ENCODE measurements around the gene TPM4. TPM values are rescaled to one million over a fixed set of nuclear protein-coding genes. Genes with fewer than 3 reads are reported as not detected.
A peak's percentile ranks its signal among the peaks of the same experiment; 100 is the strongest.
"Not testable (repeated sequence)": the region's sequence is repeated elsewhere in the genome, so short reads cannot be mapped to it uniquely, and the experiment has no call there.

The TPM4 gene
- polyA plus RNA-seq, 4 donors: 135 to 238 (median 159) TPM

DNA sequence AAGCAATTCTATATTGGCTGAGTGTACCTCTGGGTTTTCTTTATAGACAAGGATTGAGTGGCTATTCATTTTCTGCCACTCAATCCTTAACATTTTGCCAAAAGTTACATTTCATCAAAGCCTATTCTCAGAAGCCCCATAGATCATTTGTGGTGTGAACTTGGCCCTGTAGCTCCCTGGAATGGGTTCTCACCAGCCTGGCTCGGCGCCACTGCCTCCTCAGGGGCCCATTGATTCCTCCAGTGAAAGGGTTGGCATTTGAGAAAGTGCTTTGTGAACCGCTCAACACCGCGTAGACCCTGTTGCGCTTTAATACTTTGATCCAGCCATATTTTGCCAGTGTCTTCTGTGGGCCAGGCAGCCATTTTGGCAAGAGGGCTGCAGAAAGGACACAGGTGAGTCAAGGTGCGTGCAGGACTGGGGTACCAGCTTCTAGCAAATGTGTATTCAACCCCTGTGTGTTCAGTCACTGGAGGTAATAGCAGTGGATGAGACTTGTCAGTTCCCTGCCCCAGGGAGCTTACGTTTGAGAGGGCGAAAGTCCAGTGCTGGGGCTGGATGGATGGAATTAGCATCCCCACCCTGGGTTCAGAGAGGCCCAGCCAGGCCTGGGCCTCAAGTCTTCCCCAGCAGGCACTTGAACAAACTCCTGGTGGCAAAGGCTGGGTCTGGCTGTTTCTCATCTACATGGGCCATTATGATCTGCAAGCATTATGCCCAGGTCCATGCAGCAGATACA lies 39.2 kb downstream of the TPM4 start:
- FAIRE-seq (no peak), DNase-seq (peak; percentile 83 to 84)
- Histone ChIP-seq H3K36me3 (ENCODE audit: control insufficient read depth in 3 of 3, insufficient read depth in 2 of 3, low read depth in 1 of 3, low read length in 3 of 3) (peaks cover 0 to 59% (median 5%) of the 10 kb centered on the region in 3 donors), H3K4me1 (ENCODE audit: control insufficient read depth in 3 of 3, insufficient read depth in 2 of 3, low read depth in 1 of 3, low read length in 2 of 3) (peaks cover 7 to 73% (median 13%) of the 10 kb centered on the region in 3 donors), H3K4me3 (ENCODE audit: low read depth in 1 of 3, low read length in 3 of 3) (no peak overlapping the region), H3K27me3 (ENCODE audit: control insufficient read depth in 3 of 3, insufficient read depth in 3 of 3, low read length in 3 of 3) (no peaks in the 10 kb centered on the region), H3K9me3 (ENCODE audit: control insufficient read depth in 2 of 2, insufficient read depth in 1 of 2, low read depth in 1 of 2, low read length in 1 of 2) (no peaks in the 10 kb centered on the region), H3K27ac (ENCODE audit: low read depth in 1 of 3, low read length in 2 of 3) (peak overlapping the region; percentile 28 to 94 (median 66))
- 66 to 79% (median 73%) methylated on average over 9 of the region's 9 CpGs for WGBS, 3 donors

DNA sequence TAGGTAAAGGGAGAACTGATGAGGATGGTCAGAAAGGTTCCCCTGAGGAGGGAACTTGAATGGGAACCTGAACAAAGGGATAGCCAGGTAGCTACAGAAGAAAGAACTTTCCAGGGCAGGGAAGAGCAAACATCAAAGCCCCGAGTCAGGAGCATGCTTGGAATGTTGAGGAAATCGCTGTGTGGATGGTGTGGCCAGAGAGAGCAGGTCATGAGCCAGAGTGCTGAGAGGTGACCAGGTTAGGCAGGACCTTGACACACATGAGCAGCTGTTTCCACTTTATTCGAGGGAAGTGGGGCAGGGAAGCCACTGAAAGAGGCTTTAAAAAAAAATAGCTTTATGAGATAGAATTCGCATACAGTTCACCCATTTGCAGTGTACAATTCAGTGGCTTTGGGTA lies 39.8 kb downstream of the TPM4 start:
- H3K27me3 ChIP-seq (ENCODE audit: control insufficient read depth in 3 of 3, insufficient read depth in 3 of 3, low read length in 3 of 3): no peaks in the 10 kb centered on the region
- 51 to 67% (median 67%) methylated on average over 4 of the region's 4 CpGs for WGBS, 3 donors
- no peak overlapping the region for H3K4me3 ChIP-seq (ENCODE audit: low read depth in 1 of 3, low read length in 3 of 3)
- peaks cover 2 to 65% (median 5%) of the 10 kb centered on the region in 3 donors for H3K36me3 ChIP-seq (ENCODE audit: control insufficient read depth in 3 of 3, insufficient read depth in 2 of 3, low read depth in 1 of 3, low read length in 3 of 3)
- H3K27ac ChIP-seq (ENCODE audit: low read depth in 1 of 3, low read length in 2 of 3): peak overlapping the region in 2 of 3 donors; percentile 5 to 94
- no peaks in the 10 kb centered on the region for H3K9me3 ChIP-seq (ENCODE audit: control insufficient read depth in 2 of 2, insufficient read depth in 1 of 2, low read depth in 1 of 2, low read length in 1 of 2)
- no peak for DNase-seq
- FAIRE-seq: no peak
- H3K4me1 ChIP-seq (ENCODE audit: control insufficient read depth in 3 of 3, insufficient read depth in 2 of 3, low read depth in 1 of 3, low read length in 2 of 3): peaks cover 7 to 68% (median 13%) of the 10 kb centered on the region in 3 donors

DNA sequence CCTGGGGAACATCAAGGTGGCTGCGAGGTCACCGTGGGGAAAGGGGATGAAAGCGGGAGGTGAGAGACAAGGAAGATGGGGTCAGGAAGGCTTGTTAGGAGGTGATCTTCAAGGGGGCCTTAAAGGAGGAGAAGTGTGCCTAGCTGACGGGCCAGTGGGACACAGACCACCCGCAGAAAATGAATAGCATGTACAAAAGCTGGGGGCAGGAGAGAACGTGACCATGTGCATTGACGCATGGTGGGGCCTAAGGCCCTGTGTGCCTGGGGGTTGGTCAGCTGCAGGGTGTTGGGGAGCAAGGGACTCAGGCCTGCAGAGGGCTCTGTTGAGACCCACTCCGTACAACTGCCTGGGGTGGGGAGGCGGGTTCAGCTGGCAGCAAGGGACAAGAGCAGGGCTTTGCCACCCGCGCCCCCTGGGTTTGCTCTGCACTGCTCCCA lies 41.3 kb downstream of the TPM4 start:
- FAIRE-seq: no peak
- peaks cover 7 to 78% (median 16%) of the 10 kb centered on the region in 3 donors for H3K36me3 ChIP-seq (ENCODE audit: control insufficient read depth in 3 of 3, insufficient read depth in 2 of 3, low read depth in 1 of 3, low read length in 3 of 3)
- H3K4me1 ChIP-seq (ENCODE audit: control insufficient read depth in 3 of 3, insufficient read depth in 2 of 3, low read depth in 1 of 3, low read length in 2 of 3): peaks cover 7 to 61% (median 13%) of the 10 kb centered on the region in 3 donors
- WGBS, 3 donors: 79 to 93% (median 89%) methylated on average over 11 of the region's 11 CpGs
- no peaks in the 10 kb centered on the region for H3K27me3 ChIP-seq (ENCODE audit: control insufficient read depth in 3 of 3, insufficient read depth in 3 of 3, low read length in 3 of 3)
- no peak for DNase-seq
- H3K27ac ChIP-seq (ENCODE audit: low read depth in 1 of 3, low read length in 2 of 3): peak overlapping the region in 2 of 3 donors; percentile 89 to 94
- no peak overlapping the region for H3K4me3 ChIP-seq (ENCODE audit: low read depth in 1 of 3, low read length in 3 of 3)
- H3K9me3 ChIP-seq (ENCODE audit: control insufficient read depth in 2 of 2, insufficient read depth in 1 of 2, low read depth in 1 of 2, low read length in 1 of 2): no peaks in the 10 kb centered on the region

DNA sequence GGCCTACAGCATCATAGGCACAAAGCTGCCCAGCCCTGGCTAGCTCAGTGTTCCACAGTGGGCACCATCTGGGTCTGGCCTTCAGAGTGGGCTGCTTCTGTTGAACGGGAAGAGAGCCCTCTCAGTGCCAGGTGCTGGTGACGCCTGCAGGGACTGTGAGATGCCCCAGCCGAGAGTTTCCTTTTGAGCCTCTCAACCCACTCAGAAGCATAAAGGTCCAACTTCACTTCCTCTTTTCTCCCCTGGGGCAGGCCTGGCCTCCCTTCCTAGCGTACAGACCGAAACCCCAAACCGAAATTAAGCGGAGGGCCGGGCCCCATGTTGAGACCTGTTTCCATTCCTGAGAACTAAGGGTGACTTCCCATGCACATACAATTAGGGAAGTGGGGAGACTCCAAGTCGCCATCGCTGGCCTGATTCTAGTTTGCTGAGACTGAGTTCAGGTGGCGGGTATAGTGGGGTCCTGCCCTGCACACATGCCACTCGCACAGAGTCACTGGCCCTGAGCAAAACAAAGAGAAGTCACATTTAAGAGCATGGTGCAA lies 42.3 kb downstream of the TPM4 start:
- H3K27me3 ChIP-seq (ENCODE audit: control insufficient read depth in 3 of 3, insufficient read depth in 3 of 3, low read length in 3 of 3): no peaks in the 10 kb centered on the region
- H3K27ac ChIP-seq (ENCODE audit: low read depth in 1 of 3, low read length in 2 of 3): peak overlapping the region; percentile 89 to 94 (median 92)
- no peak for DNase-seq
- peaks cover 7 to 54% (median 9%) of the 10 kb centered on the region in 3 donors for H3K4me1 ChIP-seq (ENCODE audit: control insufficient read depth in 3 of 3, insufficient read depth in 2 of 3, low read depth in 1 of 3, low read length in 2 of 3)
- WGBS, 3 donors: 68 to 84% (median 74%) methylated on average over 12 of the region's 12 CpGs
- no peak for FAIRE-seq
- peaks cover 11 to 80% (median 21%) of the 10 kb centered on the region in 3 donors for H3K36me3 ChIP-seq (ENCODE audit: control insufficient read depth in 3 of 3, insufficient read depth in 2 of 3, low read depth in 1 of 3, low read length in 3 of 3)
- no peaks in the 10 kb centered on the region for H3K9me3 ChIP-seq (ENCODE audit: control insufficient read depth in 2 of 2, insufficient read depth in 1 of 2, low read depth in 1 of 2, low read length in 1 of 2)
- no peak overlapping the region for H3K4me3 ChIP-seq (ENCODE audit: low read depth in 1 of 3, low read length in 3 of 3)

DNA sequence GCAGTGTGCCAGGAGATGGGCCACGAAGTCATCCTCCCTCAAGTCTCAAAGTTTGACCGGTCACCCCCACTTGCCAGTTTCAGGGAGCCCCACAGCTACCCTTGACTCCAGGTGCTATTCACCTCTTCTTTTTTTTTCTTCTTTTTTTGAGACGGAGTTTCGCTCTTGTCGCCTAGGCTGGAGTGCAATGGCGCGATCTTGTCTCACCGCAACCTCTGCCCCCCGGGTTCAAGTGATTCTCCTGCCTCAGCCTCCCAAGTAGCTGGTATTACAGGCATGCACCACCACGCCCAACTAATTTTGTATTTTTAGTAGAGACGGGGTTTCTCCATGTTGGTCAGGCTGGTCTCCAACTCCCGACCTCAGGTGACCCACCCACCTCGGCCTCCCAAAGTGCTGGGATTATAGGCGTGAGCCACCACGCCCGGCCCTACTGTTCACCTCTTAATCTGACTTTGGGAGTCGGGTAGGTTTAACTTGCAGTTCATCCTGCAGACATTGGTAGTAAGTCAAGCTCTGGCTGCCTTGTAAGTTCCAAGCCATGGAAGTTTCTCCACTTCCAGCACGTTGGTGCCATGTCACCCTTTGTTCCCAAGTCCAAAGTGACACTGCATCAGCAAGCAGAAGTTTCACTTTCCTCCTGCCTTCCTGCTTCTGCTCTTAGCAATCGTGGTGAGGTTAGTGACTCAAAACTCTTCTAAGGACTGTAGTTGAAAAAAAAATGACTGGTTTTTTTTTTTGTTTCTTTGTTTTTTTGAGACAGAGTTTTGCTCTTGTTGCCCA lies 43.0 kb downstream of the TPM4 start:
- not testable (repeated sequence) for H3K9me3 ChIP-seq (ENCODE audit: control insufficient read depth in 2 of 2, insufficient read depth in 1 of 2, low read depth in 1 of 2, low read length in 1 of 2); H3K4me3 ChIP-seq (ENCODE audit: low read depth in 1 of 3, low read length in 3 of 3); FAIRE-seq; H3K27me3 ChIP-seq (ENCODE audit: control insufficient read depth in 3 of 3, insufficient read depth in 3 of 3, low read length in 3 of 3)
- peak overlapping the region; percentile 89 to 94 (median 92) for H3K27ac ChIP-seq (ENCODE audit: low read depth in 1 of 3, low read length in 2 of 3)
- peaks cover 7 to 47% (median 7%) of the 10 kb centered on the region in 3 donors for H3K4me1 ChIP-seq (ENCODE audit: control insufficient read depth in 3 of 3, insufficient read depth in 2 of 3, low read depth in 1 of 3, low read length in 2 of 3)
- DNase-seq: peak; percentile 94
- 58 to 69% (median 60%) methylated on average over 19 of the region's 19 CpGs for WGBS, 3 donors
- peaks cover 11 to 81% (median 21%) of the 10 kb centered on the region in 3 donors for H3K36me3 ChIP-seq (ENCODE audit: control insufficient read depth in 3 of 3, insufficient read depth in 2 of 3, low read depth in 1 of 3, low read length in 3 of 3)

DNA sequence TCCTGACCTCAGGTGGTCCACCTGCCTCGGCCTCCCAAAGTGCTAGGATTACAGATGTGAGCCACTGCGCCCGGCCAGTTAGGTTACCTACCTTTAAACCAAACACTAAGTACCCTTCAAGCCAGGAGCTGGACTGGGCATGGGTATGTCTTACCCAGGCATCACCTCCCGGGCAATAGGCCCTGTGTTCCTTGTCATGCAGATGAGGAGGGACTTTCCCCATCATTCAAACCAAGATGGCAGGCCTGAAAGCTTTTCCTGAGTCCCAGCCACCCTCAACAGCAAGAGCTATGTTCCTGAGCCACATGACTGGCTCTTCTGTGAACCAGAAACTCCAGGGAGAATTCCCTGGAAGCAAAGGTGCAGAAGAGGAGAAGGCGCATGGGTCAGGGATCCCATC lies 44.8 kb downstream of the TPM4 start:
- no peaks in the 10 kb centered on the region for H3K27me3 ChIP-seq (ENCODE audit: control insufficient read depth in 3 of 3, insufficient read depth in 3 of 3, low read length in 3 of 3)
- no peak for DNase-seq
- H3K4me1 ChIP-seq (ENCODE audit: control insufficient read depth in 3 of 3, insufficient read depth in 2 of 3, low read depth in 1 of 3, low read length in 2 of 3): peaks cover 7 to 46% (median 7%) of the 10 kb centered on the region in 3 donors
- WGBS, 3 donors: 80 to 94% (median 91%) methylated on average over 5 of the region's 5 CpGs
- no peak for FAIRE-seq
- H3K36me3 ChIP-seq (ENCODE audit: control insufficient read depth in 3 of 3, insufficient read depth in 2 of 3, low read depth in 1 of 3, low read length in 3 of 3): peaks cover 15 to 87% (median 21%) of the 10 kb centered on the region in 3 donors
- no peak overlapping the region for H3K27ac ChIP-seq (ENCODE audit: low read depth in 1 of 3, low read length in 2 of 3)
- H3K9me3 ChIP-seq (ENCODE audit: control insufficient read depth in 2 of 2, insufficient read depth in 1 of 2, low read depth in 1 of 2, low read length in 1 of 2): no peaks in the 10 kb centered on the region
- no peak overlapping the region for H3K4me3 ChIP-seq (ENCODE audit: low read depth in 1 of 3, low read length in 3 of 3)

DNA sequence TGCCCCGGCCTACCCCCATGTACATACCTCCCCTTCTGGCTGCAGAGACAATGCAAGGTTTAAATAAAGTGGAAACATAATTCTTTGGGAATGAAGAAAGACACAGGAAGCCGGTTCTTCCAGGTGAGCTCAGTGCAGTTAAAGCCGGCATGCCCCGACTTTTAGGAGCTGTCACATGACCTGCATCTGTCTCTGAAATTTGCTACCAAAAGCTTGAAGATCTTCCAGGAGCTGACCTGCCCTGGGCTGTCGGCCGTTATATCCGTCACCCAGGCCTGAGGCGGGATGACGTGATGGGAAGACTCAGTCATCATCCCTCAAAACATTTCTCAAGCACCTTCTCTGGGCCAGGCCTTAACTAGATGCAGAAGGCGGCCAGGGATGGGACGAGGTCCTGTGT lies 45.7 kb downstream of the TPM4 start:
- no peaks in the 10 kb centered on the region for H3K9me3 ChIP-seq (ENCODE audit: control insufficient read depth in 2 of 2, insufficient read depth in 1 of 2, low read depth in 1 of 2, low read length in 1 of 2)
- WGBS, 3 donors: 93 to 96% (median 95%) methylated on average over 11 of the region's 11 CpGs

DNA sequence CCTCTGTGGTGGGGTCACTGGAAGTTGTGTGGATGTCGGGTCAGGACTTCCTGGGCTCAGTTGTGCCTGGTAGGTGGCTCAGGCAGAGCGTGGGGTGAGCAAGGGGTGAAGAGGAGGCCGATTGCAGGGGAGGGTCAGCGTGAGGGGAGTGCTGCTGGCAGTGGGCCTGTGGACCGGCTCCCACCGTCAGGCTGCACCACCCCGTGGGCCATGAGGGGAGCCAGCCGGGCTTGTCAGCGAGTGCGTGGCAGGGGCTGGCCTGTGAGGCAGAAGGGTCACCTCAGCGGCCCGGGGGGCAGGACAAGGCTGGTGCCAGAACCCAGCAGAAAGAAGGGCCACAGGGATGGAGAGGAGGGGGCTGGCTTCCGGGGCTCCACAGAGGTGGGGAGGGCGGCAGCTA lies 48.7 kb downstream of the TPM4 start:
- Histone ChIP-seq H3K4me3 (ENCODE audit: low read depth in 1 of 3, low read length in 3 of 3) (no peak overlapping the region), H3K9me3 (ENCODE audit: control insufficient read depth in 2 of 2, insufficient read depth in 1 of 2, low read depth in 1 of 2, low read length in 1 of 2) (no peaks in the 10 kb centered on the region), H3K27me3 (ENCODE audit: control insufficient read depth in 3 of 3, insufficient read depth in 3 of 3, low read length in 3 of 3) (no peaks in the 10 kb centered on the region), H3K4me1 (ENCODE audit: control insufficient read depth in 3 of 3, insufficient read depth in 2 of 3, low read depth in 1 of 3, low read length in 2 of 3) (peaks cover 0 to 19% (median 2%) of the 10 kb centered on the region in 3 donors), H3K36me3 (ENCODE audit: control insufficient read depth in 3 of 3, insufficient read depth in 2 of 3, low read depth in 1 of 3, low read length in 3 of 3) (peaks cover 19 to 100% (median 45%) of the 10 kb centered on the region in 3 donors), H3K27ac (ENCODE audit: low read depth in 1 of 3, low read length in 2 of 3) (peak overlapping the region; percentile 25 to 73 (median 72))
- FAIRE-seq: no peak
- DNase-seq: no peak
- WGBS, 3 donors: 91 to 96% (median 94%) methylated on average over 14 of the region's 14 CpGs

More for the DNA sequence above, 45.7 kb downstream of the TPM4 start:
- no peak for DNase-seq
- no peak for FAIRE-seq
- no peak overlapping the region for H3K27ac ChIP-seq (ENCODE audit: low read depth in 1 of 3, low read length in 2 of 3)
- no peak overlapping the region for H3K4me3 ChIP-seq (ENCODE audit: low read depth in 1 of 3, low read length in 3 of 3)
- no peaks in the 10 kb centered on the region for H3K27me3 ChIP-seq (ENCODE audit: control insufficient read depth in 3 of 3, insufficient read depth in 3 of 3, low read length in 3 of 3)
- peaks cover 7 to 40% (median 8%) of the 10 kb centered on the region in 3 donors for H3K4me1 ChIP-seq (ENCODE audit: control insufficient read depth in 3 of 3, insufficient read depth in 2 of 3, low read depth in 1 of 3, low read length in 2 of 3)
- H3K36me3 ChIP-seq (ENCODE audit: control insufficient read depth in 3 of 3, insufficient read depth in 2 of 3, low read depth in 1 of 3, low read length in 3 of 3): peaks cover 17 to 94% (median 22%) of the 10 kb centered on the region in 3 donors

All from small intestine (tissue), 7 donors.